Measurements from ENCODE around the gene NMNAT2. TPM values are rescaled to one million over a fixed set of nuclear protein-coding genes. Genes with fewer than 3 reads are reported as not detected.

Gene NMNAT2
- total RNA-seq, 2 donors from 2014 or later: 0.27 to 1.4 TPM

GRCh38 chr1:183239220-183239742 is 178.9 kb downstream of the NMNAT2 start:
- Histone ChIP-seq H3K27me3 (no peaks in the 10 kb centered on the region), H3K36me3 (no peaks in the 10 kb centered on the region), H3K27ac (no peak overlapping the region), H3K4me1 (no peaks in the 10 kb centered on the region), H3K9me3 (no peaks in the 10 kb centered on the region), H3K9ac (ENCODE audit: low read depth in 2 of 2, low read length in 2 of 2) (no peak overlapping the region), H3K4me3 (no peak overlapping the region)
- no peak for TF ChIP-seq CTCF (IDR thresholded peaks at IDR 0.05)
- intact Hi-C loops (cut with DNase I): no loop called here
- DNase-seq: no peak

GRCh38 chr1:183238071-183238470 is 180.1 kb downstream of the NMNAT2 start:
- DNase-seq: no peak
- Histone ChIP-seq H3K4me3 (no peak overlapping the region), H3K9me3 (no peaks in the 10 kb centered on the region), H3K27me3 (no peaks in the 10 kb centered on the region), H3K27ac (no peak overlapping the region), H3K9ac (ENCODE audit: low read depth in 2 of 2, low read length in 2 of 2) (no peak overlapping the region), H3K4me1 (no peaks in the 10 kb centered on the region), H3K36me3 (no peaks in the 10 kb centered on the region)
- intact Hi-C loops (cut with DNase I): no loop called here
- no peak for TF ChIP-seq CTCF (IDR thresholded peaks at IDR 0.05)

- intact Hi-C loops (cut with DNase I): no loop called here
- H3K9me3 ChIP-seq: no peaks in the 10 kb centered on the region
- H3K27ac ChIP-seq: no peak overlapping the region
- H3K4me3 ChIP-seq: no peak overlapping the region
- no peak for TF ChIP-seq CTCF (IDR thresholded peaks at IDR 0.05)
- DNase-seq: no peak
- no peaks in the 10 kb centered on the region for H3K27me3 ChIP-seq
- no peaks in the 10 kb centered on the region for H3K36me3 ChIP-seq
- no peaks in the 10 kb centered on the region for H3K4me1 ChIP-seq
- no peak overlapping the region for H3K9ac ChIP-seq (ENCODE audit: low read depth in 2 of 2, low read length in 2 of 2)
Observed at GRCh38 chr1:183237046-183237445, 181.1 kb downstream of the NMNAT2 start.

GRCh38 chr1:183236158-183236725 is 181.9 kb downstream of the NMNAT2 start:
- Histone ChIP-seq H3K27me3 (no peaks in the 10 kb centered on the region), H3K4me1 (no peaks in the 10 kb centered on the region), H3K9me3 (no peaks in the 10 kb centered on the region), H3K36me3 (no peaks in the 10 kb centered on the region), H3K4me3 (no peak overlapping the region), H3K27ac (no peak overlapping the region), H3K9ac (ENCODE audit: low read depth in 2 of 2, low read length in 2 of 2) (no peak overlapping the region)
- no peak for DNase-seq
- TF ChIP-seq CTCF (IDR thresholded peaks at IDR 0.05): no peak
- intact Hi-C loops (cut with DNase I): no loop called here

- no peaks in the 10 kb centered on the region for H3K9me3 ChIP-seq
- H3K27ac ChIP-seq: peak overlapping the region; percentile 43
- H3K27me3 ChIP-seq: no peaks in the 10 kb centered on the region
- H3K9ac ChIP-seq (ENCODE audit: low read depth in 2 of 2, low read length in 2 of 2): peak overlapping the region in 1 of 2 donors; percentile 9
- DNase-seq: no peak
- no peaks in the 10 kb centered on the region for H3K4me1 ChIP-seq
- intact Hi-C loops (cut with DNase I): no loop called here
- H3K36me3 ChIP-seq: no peaks in the 10 kb centered on the region
- no peak for TF ChIP-seq CTCF (IDR thresholded peaks at IDR 0.05)
- no peak overlapping the region for H3K4me3 ChIP-seq
Observed at GRCh38 chr1:183235503-183235902, 182.7 kb downstream of the NMNAT2 start.

Data from colonic mucosa (tissue), 4 donors.